GM12864 (cell line): ENCODE results near the gene CHD5.

Experiments used
- DNase-seq: peaks from one replicate; pipeline ENCODE4 v3.0.0-alpha.2; 2011; ENCODE audit warnings: low read depth
- H3K4me3 ChIP-seq: 2 replicates; pipeline ENCODE4 v1.5.1; 2011; ENCODE audit warnings: mild to moderate bottlenecking, low read depth, low read length, control low read depth
- TF ChIP-seq, protein P1 (sequence below): IDR thresholded peaks from 2 replicates; pipeline ENCODE4 v1.5.1; 2011; ENCODE audit warnings: low read depth, mild to moderate bottlenecking, moderate library complexity, low read length, control low read depth, inconsistent platforms; ENCODE audit errors: missing control alignments

Gene CHD5

DNA sequence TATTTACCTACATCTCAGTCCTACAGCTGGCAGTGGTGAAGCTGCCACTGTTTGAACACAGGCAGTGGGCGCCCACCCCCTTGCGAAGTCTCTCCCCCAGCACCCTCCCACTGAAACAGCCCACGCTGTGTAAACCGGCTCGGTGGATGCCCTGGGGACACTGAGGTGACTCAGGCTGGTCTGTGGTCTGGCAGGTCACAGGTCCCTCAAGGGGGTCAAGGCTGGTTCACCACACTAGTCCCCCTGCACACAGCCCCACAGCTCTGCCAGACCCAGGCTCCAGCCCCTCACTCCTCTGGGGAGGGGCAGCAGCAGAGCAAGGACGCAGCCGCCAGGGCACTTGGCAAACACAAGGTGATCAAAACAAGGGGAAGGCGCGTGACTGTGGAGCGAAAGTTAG is 7.6 kb downstream of the CHD5 start:
- no peak for DNase-seq
- TF ChIP-seq, protein P1, sequence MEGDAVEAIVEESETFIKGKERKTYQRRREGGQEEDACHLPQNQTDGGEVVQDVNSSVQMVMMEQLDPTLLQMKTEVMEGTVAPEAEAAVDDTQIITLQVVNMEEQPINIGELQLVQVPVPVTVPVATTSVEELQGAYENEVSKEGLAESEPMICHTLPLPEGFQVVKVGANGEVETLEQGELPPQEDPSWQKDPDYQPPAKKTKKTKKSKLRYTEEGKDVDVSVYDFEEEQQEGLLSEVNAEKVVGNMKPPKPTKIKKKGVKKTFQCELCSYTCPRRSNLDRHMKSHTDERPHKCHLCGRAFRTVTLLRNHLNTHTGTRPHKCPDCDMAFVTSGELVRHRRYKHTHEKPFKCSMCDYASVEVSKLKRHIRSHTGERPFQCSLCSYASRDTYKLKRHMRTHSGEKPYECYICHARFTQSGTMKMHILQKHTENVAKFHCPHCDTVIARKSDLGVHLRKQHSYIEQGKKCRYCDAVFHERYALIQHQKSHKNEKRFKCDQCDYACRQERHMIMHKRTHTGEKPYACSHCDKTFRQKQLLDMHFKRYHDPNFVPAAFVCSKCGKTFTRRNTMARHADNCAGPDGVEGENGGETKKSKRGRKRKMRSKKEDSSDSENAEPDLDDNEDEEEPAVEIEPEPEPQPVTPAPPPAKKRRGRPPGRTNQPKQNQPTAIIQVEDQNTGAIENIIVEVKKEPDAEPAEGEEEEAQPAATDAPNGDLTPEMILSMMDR, result no peak
- H3K4me3 ChIP-seq, result no peak overlapping the region

DNA sequence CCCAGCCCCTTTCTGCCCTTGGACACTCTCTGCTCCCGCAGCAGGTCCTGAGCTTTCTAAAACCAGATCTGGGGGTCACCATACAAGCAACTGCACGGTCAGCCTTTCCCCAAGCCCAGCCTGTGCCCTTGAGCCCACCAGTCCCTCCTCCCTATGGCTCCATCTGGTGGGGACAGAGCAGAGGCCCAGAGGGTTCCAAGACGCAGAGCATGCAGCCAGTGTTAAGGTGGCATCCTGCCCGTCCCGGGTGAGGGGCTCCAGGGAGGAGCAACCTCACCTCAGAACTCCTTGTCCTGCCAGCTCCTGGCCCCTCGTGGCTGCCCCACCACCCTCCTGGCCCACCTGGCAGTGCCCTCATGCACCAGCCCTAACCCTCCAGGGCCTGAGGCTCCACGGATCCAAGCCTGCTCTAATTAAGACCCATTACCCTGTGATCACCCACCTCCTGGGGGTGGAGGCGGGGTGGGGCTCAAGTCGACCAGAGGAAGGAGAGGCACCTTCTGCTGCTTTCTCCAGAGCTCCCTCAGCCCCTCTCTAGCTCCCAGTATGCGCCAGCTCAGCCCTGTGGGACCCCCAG is 8.5 kb downstream of the CHD5 start:
- DNase-seq, result no peak
- H3K4me3 ChIP-seq, result no peak overlapping the region
- TF ChIP-seq, protein P1, result no peak

DNA sequence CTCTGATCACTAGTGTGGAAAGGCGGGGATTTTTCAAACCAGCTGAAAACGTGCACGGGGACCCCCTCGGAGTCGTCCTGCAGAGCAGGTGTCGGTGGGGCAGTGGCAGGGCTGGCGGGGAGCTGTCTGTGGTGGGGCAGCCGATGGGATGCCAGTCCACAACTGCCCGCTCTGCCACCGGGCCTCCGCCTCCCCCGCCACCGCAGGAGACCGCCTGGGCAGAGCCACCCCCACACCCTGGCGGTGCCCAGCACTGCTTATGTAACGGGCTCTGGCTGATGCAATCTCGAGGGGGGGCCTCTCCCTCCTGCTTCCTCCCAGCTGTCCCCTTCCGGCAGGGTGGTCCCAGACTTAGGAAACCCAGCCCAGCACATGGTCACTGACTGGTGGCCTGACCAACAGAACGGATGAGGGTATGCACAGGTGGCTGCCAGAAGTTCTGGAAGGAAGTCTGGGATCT is 9.3 kb downstream of the CHD5 start:
- no peak overlapping the region for H3K4me3 ChIP-seq
- DNase-seq, result no peak
- TF ChIP-seq, protein P1, result no peak

DNA sequence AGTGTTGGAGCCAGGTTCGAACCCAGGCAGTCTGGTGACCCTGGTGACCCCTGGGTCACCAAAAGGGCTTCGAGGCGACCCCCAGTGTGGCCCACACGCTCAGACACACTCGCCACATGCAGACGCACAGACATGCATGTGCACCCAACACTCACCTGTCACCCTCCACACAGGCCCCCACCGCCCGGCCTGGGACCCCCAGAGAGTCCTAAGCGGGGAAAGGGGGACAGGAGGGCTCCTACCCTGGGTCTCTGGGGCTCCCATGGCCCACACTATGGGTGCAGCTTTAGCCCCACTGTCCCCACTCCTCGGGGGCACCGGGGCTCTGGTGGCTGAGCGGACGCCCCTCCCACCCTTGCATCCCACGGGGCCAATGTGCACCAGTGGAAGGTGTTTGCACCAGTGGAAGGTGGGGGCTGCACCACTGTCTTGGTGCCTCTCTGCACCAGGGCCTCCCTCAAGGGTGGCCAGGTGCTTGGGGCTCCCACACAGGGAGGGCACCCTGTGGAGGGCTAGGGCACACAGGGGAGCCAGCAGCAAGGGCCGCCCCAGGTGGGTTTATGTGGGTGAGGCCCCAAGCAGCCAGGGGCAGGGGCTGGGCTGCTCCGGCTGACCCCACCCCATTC is 9.9 kb downstream of the CHD5 start:
- TF ChIP-seq, protein P1, result no peak
- no peak for DNase-seq
- no peak overlapping the region for H3K4me3 ChIP-seq

DNA sequence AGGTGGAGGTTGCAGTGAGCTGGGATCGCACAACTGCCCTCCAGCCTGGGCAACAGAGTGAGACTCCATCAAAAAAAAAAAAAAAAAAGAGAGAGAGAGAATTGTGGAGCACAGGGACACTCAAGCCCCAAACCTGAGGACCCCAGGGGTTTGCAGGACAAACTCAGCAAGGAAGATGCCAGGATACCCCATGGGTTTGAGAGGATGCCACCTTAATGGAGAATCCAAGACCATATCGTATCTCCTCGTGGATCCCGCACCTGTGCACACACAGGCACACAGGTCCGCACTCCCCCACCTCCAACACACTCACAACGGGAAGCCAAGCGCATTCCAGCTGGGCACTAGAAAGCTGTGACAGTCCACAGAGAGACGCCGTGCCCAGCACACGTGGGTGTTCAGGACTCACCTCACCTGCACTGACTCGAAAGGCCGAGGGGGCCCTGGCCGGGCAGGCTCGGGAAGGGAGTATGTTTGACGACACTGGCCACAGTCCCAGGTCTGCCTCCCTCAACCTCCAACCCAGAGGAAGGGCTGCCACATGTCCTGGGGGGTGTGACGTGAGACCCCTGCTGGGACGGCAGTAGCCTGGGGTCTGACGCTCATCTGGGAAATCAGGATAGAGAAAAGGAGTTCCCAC is 11.1 kb downstream of the CHD5 start:
- TF ChIP-seq, protein P1, result no peak
- no peak for DNase-seq

DNA sequence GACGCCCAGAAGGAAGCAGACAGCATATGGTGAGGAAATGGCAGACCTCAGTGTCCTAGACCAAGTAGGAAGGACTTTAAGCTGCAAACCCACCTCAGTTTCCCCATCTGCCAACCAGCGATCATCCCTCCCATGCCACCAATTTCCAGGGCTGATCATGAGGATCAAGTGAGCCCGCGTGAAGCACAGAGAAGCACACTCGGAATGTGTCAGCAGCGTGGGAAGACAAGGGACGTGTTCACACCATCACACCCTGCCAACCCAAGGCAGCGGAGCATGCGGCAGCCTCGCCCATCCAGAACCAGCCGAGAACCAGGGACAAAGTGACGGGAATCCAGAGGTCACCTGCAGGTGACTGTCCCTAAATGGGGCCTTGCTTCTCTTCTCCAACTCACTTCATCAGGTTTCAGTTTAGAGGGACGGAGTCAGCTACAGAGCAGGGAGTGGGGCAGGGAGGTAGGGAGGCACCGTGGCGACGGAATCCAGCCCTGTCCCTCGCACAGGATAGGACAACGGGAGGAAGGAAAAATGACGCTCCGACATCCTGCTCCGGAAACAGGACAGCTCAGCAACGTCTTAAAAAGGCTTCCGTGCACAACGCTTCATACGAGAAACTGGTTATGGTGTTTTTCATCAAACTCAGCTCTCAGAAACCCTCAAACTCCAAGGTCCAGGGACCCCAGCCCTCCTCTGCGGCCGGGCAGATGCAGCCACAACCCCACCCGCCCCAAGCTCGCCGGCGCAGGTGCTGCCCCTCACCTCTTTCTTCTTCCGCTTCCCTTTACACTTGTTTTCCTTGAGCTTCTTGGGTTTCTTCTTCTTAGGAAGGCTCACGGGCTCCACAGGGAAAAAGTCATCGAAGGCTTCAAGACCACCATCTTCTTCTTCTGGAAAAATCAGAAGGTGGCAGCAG is 12.5 kb downstream of the CHD5 start:
- H3K4me3 ChIP-seq, result no peak overlapping the region
- DNase-seq, result no peak
- TF ChIP-seq, protein P1, result no peak

More for the DNA sequence above, 11.1 kb downstream of the CHD5 start:
- no peak overlapping the region for H3K4me3 ChIP-seq
